Natural killer cell treated with Interleukin-12 subunit alpha and Interleukin-12 subunit beta and Interleukin-15 and Interleukin-18, amount 100 ng/mL, for 72 hours (primary cell): Measurements from ENCODE around the gene FMO4. TPM values are rescaled to one million over a fixed set of nuclear protein-coding genes. Genes with fewer than 3 reads are reported as not detected.
"Not testable (repeated sequence)": the region's sequence is repeated elsewhere in the genome, so short reads cannot be mapped to it uniquely, and the experiment has no call there.

Experiments
- ATAC-seq, 2 donors: fragments of 150-1000 bp; cut with Tn5 transposase in 1 of 2; sonication (Bioruptor Pico), chemical (Tn5 transposase) in 1 of 2; 2 replicates each; pipeline ENCODE4 v1.10.0; 2021
- DNase-seq: peaks from one replicate; pipeline ENCODE4 v3.0.0; 2022; ENCODE audit warnings: low spot score
- H3K27ac Mint-ChIP-seq, 2 donors: 1 replicate in 1 of 2; 2 replicates in 1 of 2; pipeline ENCODE4 v1.8.0; 2022; ENCODE audit warnings: mixed read lengths in 2 of 2, mild to moderate bottlenecking in 1 of 2, moderate library complexity in 1 of 2
- H3K27me3 Mint-ChIP-seq, 2 donors: 1 replicate in 1 of 2; 2 replicates in 1 of 2; pipeline ENCODE4 v1.8.0; 2022; ENCODE audit warnings: mixed read lengths in 2 of 2
- H3K36me3 Mint-ChIP-seq: one replicate; pipeline ENCODE4 v1.8.0; 2022; ENCODE audit warnings: mixed read lengths
- H3K4me1 Mint-ChIP-seq, 2 donors: 1 replicate in 1 of 2; 2 replicates in 1 of 2; pipeline ENCODE4 v1.8.0; 2022; ENCODE audit warnings: low read depth in 2 of 2, mixed read lengths in 2 of 2, mild to moderate bottlenecking in 1 of 2
- H3K4me3 Mint-ChIP-seq: one replicate; pipeline ENCODE4 v1.8.0; 2022; ENCODE audit warnings: mixed read lengths
- H3K9me3 Mint-ChIP-seq: 2 replicates; pipeline ENCODE4 v1.8.0; 2022; ENCODE audit warnings: mixed read lengths
- total RNA-seq, 2 donors: library from RNA; stranded (reverse); gene quantifications; one replicate each; pipeline ENCODE4 v1.2.3, GENCODE V29; 2022

FMO4 gene
- total RNA-seq: 1 to 10 TPM; 1.5 to 3.8 TPM

GRCh38 chr1:171313835-171314320 lies at the start of gene FMO4:
TSS of gene FMO4 (plus strand) at chr1:171314183. CDS start at chr1:171319826, 5,643 bp downstream.
- peak; percentile 90 for DNase-seq
- Mint-ChIP-seq H3K9me3 (no peaks in the 10 kb centered on the region), H3K4me1 (peaks cover 11 to 12% of the 10 kb centered on the region in 2 donors), H3K36me3 (no peaks in the 10 kb centered on the region), H3K27me3 (no peaks in the 10 kb centered on the region), H3K27ac (peak within 1 kb of the TSS; percentile 84 to 93), H3K4me3 (peak within 1 kb of the TSS; percentile 78)
- ATAC-seq: peak; percentile 100

DNA sequence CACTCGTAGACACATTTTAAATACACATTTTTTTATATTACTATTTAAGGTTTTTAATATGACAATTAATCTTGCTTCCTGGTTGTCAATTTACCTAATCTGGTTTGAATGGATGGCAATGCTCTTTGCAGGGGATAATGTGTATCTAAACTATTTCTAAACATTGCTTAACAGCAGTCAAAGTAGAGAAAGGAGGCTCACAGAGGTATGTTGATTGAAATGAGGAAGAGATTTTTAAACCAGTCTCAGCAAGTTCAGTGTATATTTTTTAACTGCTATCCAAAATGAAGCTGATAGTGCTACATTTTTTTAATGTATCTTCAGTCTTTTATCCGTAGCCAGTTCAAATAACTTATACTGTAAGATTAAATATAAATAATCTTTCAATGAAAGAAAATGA lies 48.3 kb upstream of the FMO4 start:
- Mint-ChIP-seq H3K4me3 (no peak overlapping the region), H3K27me3 (peaks cover 7 to 39% of the 10 kb centered on the region in 2 donors)
- ATAC-seq: no peak

GRCh38 chr1:171266930-171267329 lies 47.1 kb upstream of the FMO4 start:
- H3K27ac Mint-ChIP-seq: no peak overlapping the region
- H3K9me3 Mint-ChIP-seq: no peaks in the 10 kb centered on the region
- no peak overlapping the region for H3K4me3 Mint-ChIP-seq
- no peak for DNase-seq
- no peaks in the 10 kb centered on the region for H3K36me3 Mint-ChIP-seq
- H3K4me1 Mint-ChIP-seq: no peaks in the 10 kb centered on the region
- ATAC-seq: no peak
- peaks cover 16 to 43% of the 10 kb centered on the region in 2 donors for H3K27me3 Mint-ChIP-seq

More for the DNA sequence above, 48.3 kb upstream of the FMO4 start:
- no peaks in the 10 kb centered on the region for H3K4me1 Mint-ChIP-seq
- no peak for DNase-seq
- H3K36me3 Mint-ChIP-seq: no peaks in the 10 kb centered on the region
- no peak overlapping the region for H3K27ac Mint-ChIP-seq
- no peaks in the 10 kb centered on the region for H3K9me3 Mint-ChIP-seq

DNA sequence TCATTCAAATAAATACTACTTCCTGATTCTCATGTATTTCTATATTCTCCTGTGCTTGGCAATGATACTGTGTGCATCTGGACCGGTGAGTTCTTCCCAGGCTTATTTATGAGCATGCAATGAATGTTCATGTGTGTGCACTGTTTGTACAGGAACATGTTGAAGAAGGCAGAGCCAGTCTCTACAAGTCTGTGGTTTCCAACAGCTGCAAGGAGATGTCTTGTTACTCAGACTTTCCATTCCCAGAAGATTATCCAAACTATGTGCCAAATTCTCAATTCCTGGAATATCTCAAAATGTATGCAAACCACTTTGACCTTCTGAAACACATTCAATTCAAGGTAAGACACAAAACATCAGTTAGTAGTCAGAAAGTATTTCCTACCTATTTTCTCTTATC lies 46.6 kb upstream of the FMO4 start:
- Mint-ChIP-seq H3K9me3 (no peaks in the 10 kb centered on the region), H3K4me1 (no peaks in the 10 kb centered on the region), H3K36me3 (no peaks in the 10 kb centered on the region), H3K27ac (no peak overlapping the region), H3K27me3 (peaks cover 16 to 43% of the 10 kb centered on the region in 2 donors), H3K4me3 (no peak overlapping the region)
- DNase-seq: no peak
- no peak for ATAC-seq

- Mint-ChIP-seq H3K27ac (no peak overlapping the region), H3K4me3 (no peak overlapping the region), H3K9me3 (no peaks in the 10 kb centered on the region), H3K36me3 (no peaks in the 10 kb centered on the region), H3K4me1 (no peaks in the 10 kb centered on the region), H3K27me3 (peaks cover 22 to 44% of the 10 kb centered on the region in 2 donors)
- DNase-seq: no peak
- no peak for ATAC-seq
Observed at GRCh38 chr1:171270806-171271205, 43.2 kb upstream of the FMO4 start.

- Mint-ChIP-seq H3K27ac (no peak overlapping the region), H3K4me1 (no peaks in the 10 kb centered on the region), H3K36me3 (no peaks in the 10 kb centered on the region), H3K9me3 (no peaks in the 10 kb centered on the region), H3K27me3 (peaks cover 18 to 32% of the 10 kb centered on the region in 2 donors), H3K4me3 (no peak overlapping the region)
- DNase-seq: no peak
- ATAC-seq: no peak
Observed at GRCh38 chr1:171277534-171277933, 36.4 kb upstream of the FMO4 start.

GRCh38 chr1:171279234-171279633 lies 34.7 kb upstream of the FMO4 start:
- H3K4me3 Mint-ChIP-seq: no peak overlapping the region
- H3K9me3 Mint-ChIP-seq: no peaks in the 10 kb centered on the region
- ATAC-seq (no peak), DNase-seq (no peak)
- no peak overlapping the region for H3K27ac Mint-ChIP-seq
- H3K27me3 Mint-ChIP-seq: peaks cover 15 to 39% of the 10 kb centered on the region in 2 donors
- H3K36me3 Mint-ChIP-seq: no peaks in the 10 kb centered on the region
- no peaks in the 10 kb centered on the region for H3K4me1 Mint-ChIP-seq

- no peak overlapping the region for H3K4me3 Mint-ChIP-seq
- H3K9me3 Mint-ChIP-seq: no peaks in the 10 kb centered on the region
- no peak for ATAC-seq
- no peak overlapping the region for H3K27ac Mint-ChIP-seq
- H3K36me3 Mint-ChIP-seq: no peaks in the 10 kb centered on the region
- H3K4me1 Mint-ChIP-seq: no peaks in the 10 kb centered on the region
- H3K27me3 Mint-ChIP-seq: peaks cover 15 to 39% of the 10 kb centered on the region in 2 donors
- DNase-seq: no peak
Observed at GRCh38 chr1:171279678-171280077, 34.3 kb upstream of the FMO4 start.

DNA sequence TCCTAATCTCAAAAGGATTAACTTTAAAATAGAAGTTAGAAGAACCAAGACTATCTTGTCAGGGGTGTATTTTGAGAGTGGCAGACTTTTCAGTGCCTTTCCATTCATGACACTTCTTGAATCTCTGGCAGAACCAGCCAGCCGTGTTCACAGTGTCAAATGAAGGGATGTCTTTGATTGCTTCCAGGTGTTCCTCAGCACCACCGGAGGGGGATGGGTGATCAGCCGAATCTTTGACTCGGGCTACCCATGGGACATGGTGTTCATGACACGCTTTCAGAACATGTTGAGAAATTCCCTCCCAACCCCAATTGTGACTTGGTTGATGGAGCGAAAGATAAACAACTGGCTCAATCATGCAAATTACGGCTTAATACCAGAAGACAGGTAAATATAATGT lies 33.4 kb upstream of the FMO4 start:
- Mint-ChIP-seq H3K27me3 (peaks cover 21 to 45% of the 10 kb centered on the region in 2 donors), H3K4me3 (no peak overlapping the region), H3K27ac (no peak overlapping the region), H3K9me3 (no peaks in the 10 kb centered on the region), H3K36me3 (no peaks in the 10 kb centered on the region), H3K4me1 (no peaks in the 10 kb centered on the region)
- no peak for DNase-seq
- ATAC-seq: no peak

DNA sequence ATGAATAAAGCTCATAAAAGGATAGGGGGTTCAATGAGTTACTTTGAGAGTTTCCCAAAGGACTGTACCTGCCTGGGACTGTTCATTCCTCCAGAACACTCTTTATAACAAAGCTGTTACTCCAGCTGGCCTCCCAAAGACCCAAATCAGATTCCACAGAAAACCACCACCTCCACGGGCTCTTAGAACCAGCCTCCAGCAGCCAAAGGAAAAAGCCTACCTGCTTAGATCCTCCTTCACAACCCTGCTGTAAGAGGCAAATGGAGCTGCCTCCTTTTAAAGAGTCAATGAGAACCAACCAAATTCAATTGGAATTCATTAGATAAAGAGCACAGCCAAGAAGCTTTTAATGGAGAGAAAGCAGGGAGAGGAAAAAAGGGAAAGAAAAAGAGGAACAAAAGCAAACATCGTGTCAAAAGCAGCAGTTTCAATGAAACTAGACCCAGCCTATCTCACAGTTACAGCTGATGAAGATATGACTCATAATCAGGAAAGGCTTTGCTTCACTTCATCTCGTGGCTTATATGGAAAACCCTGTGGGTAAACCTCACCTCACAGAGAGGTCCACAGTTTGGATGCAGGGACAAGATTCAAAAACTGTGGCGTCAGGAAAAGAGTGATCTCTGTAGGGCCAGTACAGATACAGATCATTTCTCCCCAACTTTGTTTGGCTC lies 27.8 kb upstream of the FMO4 start:
- no peak for ATAC-seq
- no peak overlapping the region for H3K27ac Mint-ChIP-seq
- no peaks in the 10 kb centered on the region for H3K36me3 Mint-ChIP-seq
- no peak for DNase-seq
- H3K4me1 Mint-ChIP-seq: peaks cover 0 to 5% of the 10 kb centered on the region in 2 donors
- H3K4me3 Mint-ChIP-seq: no peak overlapping the region
- H3K9me3 Mint-ChIP-seq: no peaks in the 10 kb centered on the region
- H3K27me3 Mint-ChIP-seq: peaks cover 17 to 50% of the 10 kb centered on the region in 2 donors

GRCh38 chr1:171290621-171291020 lies 23.4 kb upstream of the FMO4 start:
- Mint-ChIP-seq H3K4me1 (peaks cover 0 to 5% of the 10 kb centered on the region in 2 donors), H3K9me3 (no peaks in the 10 kb centered on the region), H3K4me3 (no peak overlapping the region), H3K27me3 (peaks cover 21 to 37% of the 10 kb centered on the region in 2 donors), H3K27ac (no peak overlapping the region), H3K36me3 (no peaks in the 10 kb centered on the region)
- no peak for ATAC-seq
- no peak for DNase-seq

GRCh38 chr1:171292799-171293198 lies 21.2 kb upstream of the FMO4 start:
- ATAC-seq: no peak
- DNase-seq: no peak
- no peak overlapping the region for H3K4me3 Mint-ChIP-seq
- H3K9me3 Mint-ChIP-seq: no peaks in the 10 kb centered on the region
- H3K36me3 Mint-ChIP-seq: no peaks in the 10 kb centered on the region
- no peak overlapping the region for H3K27ac Mint-ChIP-seq
- H3K27me3 Mint-ChIP-seq: peaks cover 21 to 22% of the 10 kb centered on the region in 2 donors
- no peaks in the 10 kb centered on the region for H3K4me1 Mint-ChIP-seq

DNA sequence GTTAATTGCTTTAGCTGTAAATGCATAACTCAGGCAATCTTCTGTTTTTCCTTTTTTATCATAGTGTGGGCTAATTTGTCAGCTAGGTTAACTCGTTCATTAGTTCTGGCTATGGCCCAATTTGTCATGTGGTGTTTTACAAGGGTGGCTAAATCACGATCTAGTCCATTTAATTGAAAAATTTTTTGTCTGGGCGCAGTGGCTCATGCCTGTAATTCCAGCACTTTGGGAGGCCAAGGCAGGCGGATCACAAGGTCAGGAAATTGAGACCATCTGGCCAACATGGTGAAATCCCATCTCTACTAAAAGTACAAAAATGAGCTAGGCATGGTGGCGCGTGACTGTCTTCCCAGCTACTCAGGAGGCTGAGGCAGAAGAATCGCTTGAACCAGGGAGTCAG lies 18.6 kb upstream of the FMO4 start:
- ATAC-seq, H3K36me3 Mint-ChIP-seq, DNase-seq, H3K27ac Mint-ChIP-seq, H3K4me3 Mint-ChIP-seq, H3K9me3 Mint-ChIP-seq, H3K4me1 Mint-ChIP-seq: not testable (repeated sequence)
- H3K27me3 Mint-ChIP-seq: peaks cover 25 to 33% of the 10 kb centered on the region in 2 donors

- H3K27ac Mint-ChIP-seq: no peak overlapping the region
- H3K27me3 Mint-ChIP-seq: peaks cover 25 to 33% of the 10 kb centered on the region in 2 donors
- no peaks in the 10 kb centered on the region for H3K4me1 Mint-ChIP-seq
- DNase-seq (no peak), ATAC-seq (no peak)
- peaks cover 9% of the 10 kb centered on the region for H3K9me3 Mint-ChIP-seq
- H3K4me3 Mint-ChIP-seq: no peak overlapping the region
- H3K36me3 Mint-ChIP-seq: peaks cover 10% of the 10 kb centered on the region
Observed at GRCh38 chr1:171295821-171296220, 18.2 kb upstream of the FMO4 start.

- no peaks in the 10 kb centered on the region for H3K4me1 Mint-ChIP-seq
- H3K27ac Mint-ChIP-seq: no peak overlapping the region
- no peak for DNase-seq
- peaks cover 33 to 37% of the 10 kb centered on the region in 2 donors for H3K27me3 Mint-ChIP-seq
- no peak for ATAC-seq
- no peak overlapping the region for H3K4me3 Mint-ChIP-seq
- H3K9me3 Mint-ChIP-seq: peaks cover 12% of the 10 kb centered on the region
- H3K36me3 Mint-ChIP-seq: peaks cover 17% of the 10 kb centered on the region
Observed at GRCh38 chr1:171296897-171297296, 17.1 kb upstream of the FMO4 start.
